Panc1 (cell line): ENCODE data around the gene RNF144B.

Experiments
- POLR2AphosphoS5 ChIP-seq: IDR thresholded peaks from 2 replicates; pipeline ENCODE4 v1.6.1; 2012; ENCODE audit warnings: mild to moderate bottlenecking, low read depth, low read length, moderate library complexity
- REST ChIP-seq, 2 experiments: IDR thresholded peaks; 2 replicates each; pipeline ENCODE4 v1.6.1; 2011 to 2012; ENCODE audit warnings: low read depth in 2 of 2, control low read depth in 1 of 2, low read length in 1 of 2, mild to moderate bottlenecking in 1 of 2, moderate library complexity in 1 of 2; ENCODE audit not compliant: insufficient read depth in 1 of 2
- TCF7L2 ChIP-seq: IDR thresholded peaks from 2 replicates; pipeline ENCODE4 v1.6.1; 2011; ENCODE audit warnings: mild to moderate bottlenecking, low read depth, low read length, inconsistent platforms
- TF ChIP-seq, protein P1 (sequence below): fragments of 450-650 bp; IDR thresholded peaks from 2 replicates; pipeline ENCODE4 v1.5.1; 2017; ENCODE audit warnings: mild to moderate bottlenecking

- TF ChIP-seq, protein P1, sequence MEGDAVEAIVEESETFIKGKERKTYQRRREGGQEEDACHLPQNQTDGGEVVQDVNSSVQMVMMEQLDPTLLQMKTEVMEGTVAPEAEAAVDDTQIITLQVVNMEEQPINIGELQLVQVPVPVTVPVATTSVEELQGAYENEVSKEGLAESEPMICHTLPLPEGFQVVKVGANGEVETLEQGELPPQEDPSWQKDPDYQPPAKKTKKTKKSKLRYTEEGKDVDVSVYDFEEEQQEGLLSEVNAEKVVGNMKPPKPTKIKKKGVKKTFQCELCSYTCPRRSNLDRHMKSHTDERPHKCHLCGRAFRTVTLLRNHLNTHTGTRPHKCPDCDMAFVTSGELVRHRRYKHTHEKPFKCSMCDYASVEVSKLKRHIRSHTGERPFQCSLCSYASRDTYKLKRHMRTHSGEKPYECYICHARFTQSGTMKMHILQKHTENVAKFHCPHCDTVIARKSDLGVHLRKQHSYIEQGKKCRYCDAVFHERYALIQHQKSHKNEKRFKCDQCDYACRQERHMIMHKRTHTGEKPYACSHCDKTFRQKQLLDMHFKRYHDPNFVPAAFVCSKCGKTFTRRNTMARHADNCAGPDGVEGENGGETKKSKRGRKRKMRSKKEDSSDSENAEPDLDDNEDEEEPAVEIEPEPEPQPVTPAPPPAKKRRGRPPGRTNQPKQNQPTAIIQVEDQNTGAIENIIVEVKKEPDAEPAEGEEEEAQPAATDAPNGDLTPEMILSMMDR = no peak
- no peak for TF ChIP-seq REST (IDR thresholded peaks at IDR 0.05; ENCODE audit: insufficient read depth in 1 of 2, low read depth in 2 of 2, low read length in 1 of 2)
- TF ChIP-seq POLR2AphosphoS5 = no peak
- no peak for TF ChIP-seq TCF7L2
These were observed 8.7 kb downstream of the RNF144B start for GRCh38 chr6:18395856-18396197.
